Subcutaneous abdominal adipose tissue (tissue), 5 donors: ENCODE data around the gene RPUSD1.

Source experiments
- H3K27ac ChIP-seq: one replicate; pipeline ENCODE4 v1.7.0; 2013; ENCODE audit warnings: low read depth, mild to moderate bottlenecking, inconsistent platforms, low read length, moderate library complexity
- H3K27me3 ChIP-seq, 5 donors: one replicate each; pipeline ENCODE4 v1.7.0; 2013; ENCODE audit warnings: low read length in 5 of 5, inconsistent platforms in 1 of 5; ENCODE audit not compliant: control insufficient read depth in 5 of 5, insufficient read depth in 4 of 5
- H3K36me3 ChIP-seq, 5 donors: one replicate each; pipeline ENCODE4 v1.7.0; 2013; ENCODE audit warnings: low read length in 5 of 5; ENCODE audit not compliant: control insufficient read depth in 5 of 5, insufficient read depth in 5 of 5
- H3K4me1 ChIP-seq, 5 donors: one replicate each; pipeline ENCODE4 v1.7.0; 2013; ENCODE audit warnings: low read length in 5 of 5, mild to moderate bottlenecking in 3 of 5, moderate library complexity in 1 of 5; ENCODE audit not compliant: control insufficient read depth in 5 of 5, insufficient read depth in 5 of 5
- H3K4me3 ChIP-seq, 5 donors: one replicate each; pipeline ENCODE4 v1.7.0; 2013; ENCODE audit warnings: low read length in 5 of 5, low read depth in 1 of 5
- H3K9ac ChIP-seq, 5 donors: one replicate each; pipeline ENCODE4 v1.7.0; 2013; ENCODE audit warnings: low read length in 5 of 5, mild to moderate bottlenecking in 4 of 5, moderate library complexity in 3 of 5
- H3K9me3 ChIP-seq, 5 donors: one replicate each; pipeline ENCODE4 v1.7.0; 2013; ENCODE audit warnings: low read length in 5 of 5; ENCODE audit not compliant: control insufficient read depth in 5 of 5
- donor health status: healthy.
- donor health status: healthy.
- donor health status: healthy.
- donor health status: healthy.
- donor health status: healthy.

Gene RPUSD1

GRCh38 chr16:830107-830870 is 42.1 kb upstream of the RPUSD1 start:
- H3K9me3 ChIP-seq: peaks cover 0 to 10% (median 8%) of the 10 kb centered on the region in 5 donors
- H3K36me3 ChIP-seq: no peaks in the 10 kb centered on the region
- H3K27me3 ChIP-seq: peaks cover 11 to 28% (median 26%) of the 10 kb centered on the region in 5 donors
- H3K4me1 ChIP-seq: peaks cover 0 to 16% (median 3%) of the 10 kb centered on the region in 5 donors
- H3K27ac ChIP-seq: no peak overlapping the region
- peak overlapping the region in 1 of 5 donors; percentile 6 for H3K4me3 ChIP-seq
- no peak overlapping the region for H3K9ac ChIP-seq

- Histone ChIP-seq H3K4me3 (no peak overlapping the region), H3K4me1 (peaks cover 0 to 19% (median 9%) of the 10 kb centered on the region in 5 donors), H3K27me3 (peaks cover 18 to 39% (median 33%) of the 10 kb centered on the region in 5 donors), H3K27ac (no peak overlapping the region), H3K9me3 (no peaks in the 10 kb centered on the region), H3K36me3 (no peaks in the 10 kb centered on the region), H3K9ac (no peak overlapping the region)
Measured at GRCh38 chr16:828891-829290, 40.7 kb upstream of the RPUSD1 start.

GRCh38 chr16:827513-827912 is 39.3 kb upstream of the RPUSD1 start:
- Histone ChIP-seq H3K27ac (no peak overlapping the region), H3K9ac (no peak overlapping the region), H3K36me3 (no peaks in the 10 kb centered on the region), H3K4me3 (no peak overlapping the region), H3K4me1 (peaks cover 0 to 19% (median 9%) of the 10 kb centered on the region in 5 donors), H3K27me3 (peaks cover 18 to 40% (median 32%) of the 10 kb centered on the region in 5 donors), H3K9me3 (no peaks in the 10 kb centered on the region)

- no peak overlapping the region for H3K27ac ChIP-seq
- H3K9me3 ChIP-seq: peaks cover 0 to 2% (median 0%) of the 10 kb centered on the region in 5 donors
- H3K9ac ChIP-seq: no peak overlapping the region
- peaks cover 0 to 9% (median 5%) of the 10 kb centered on the region in 5 donors for H3K4me1 ChIP-seq
- peaks cover 18 to 51% (median 38%) of the 10 kb centered on the region in 5 donors for H3K27me3 ChIP-seq
- no peak overlapping the region for H3K4me3 ChIP-seq
- no peaks in the 10 kb centered on the region for H3K36me3 ChIP-seq
Measured at GRCh38 chr16:825341-826061, 37.3 kb upstream of the RPUSD1 start.

GRCh38 chr16:824601-825000 is 36.4 kb upstream of the RPUSD1 start:
- H3K27me3 ChIP-seq: peaks cover 18 to 55% (median 39%) of the 10 kb centered on the region in 5 donors
- H3K4me3 ChIP-seq: no peak overlapping the region
- H3K9me3 ChIP-seq: peaks cover 0 to 2% (median 0%) of the 10 kb centered on the region in 5 donors
- H3K9ac ChIP-seq: no peak overlapping the region
- H3K27ac ChIP-seq: no peak overlapping the region
- H3K4me1 ChIP-seq: peaks cover 0 to 9% (median 5%) of the 10 kb centered on the region in 5 donors
- H3K36me3 ChIP-seq: no peaks in the 10 kb centered on the region

- Histone ChIP-seq H3K36me3 (no peaks in the 10 kb centered on the region), H3K27ac (no peak overlapping the region), H3K9me3 (peaks cover 0 to 2% (median 0%) of the 10 kb centered on the region in 5 donors), H3K9ac (no peak overlapping the region), H3K27me3 (peaks cover 18 to 59% (median 43%) of the 10 kb centered on the region in 5 donors), H3K4me1 (peaks cover 0 to 9% (median 5%) of the 10 kb centered on the region in 5 donors), H3K4me3 (no peak overlapping the region)
Measured at GRCh38 chr16:824194-824593, 36.0 kb upstream of the RPUSD1 start.

- peaks cover 0 to 2% (median 0%) of the 10 kb centered on the region in 5 donors for H3K9me3 ChIP-seq
- peaks cover 22 to 63% (median 52%) of the 10 kb centered on the region in 5 donors for H3K27me3 ChIP-seq
- H3K36me3 ChIP-seq: no peaks in the 10 kb centered on the region
- no peak overlapping the region for H3K4me3 ChIP-seq
- no peak overlapping the region for H3K27ac ChIP-seq
- H3K4me1 ChIP-seq: peaks cover 0 to 9% (median 5%) of the 10 kb centered on the region in 5 donors
- H3K9ac ChIP-seq: no peak overlapping the region
Measured at GRCh38 chr16:822909-823297, 34.7 kb upstream of the RPUSD1 start.

GRCh38 chr16:822174-822908 is 34.2 kb upstream of the RPUSD1 start:
- peaks cover 21 to 64% (median 52%) of the 10 kb centered on the region in 5 donors for H3K27me3 ChIP-seq
- H3K36me3 ChIP-seq: no peaks in the 10 kb centered on the region
- H3K27ac ChIP-seq: no peak overlapping the region
- H3K9ac ChIP-seq: no peak overlapping the region
- peaks cover 0 to 9% (median 5%) of the 10 kb centered on the region in 5 donors for H3K4me1 ChIP-seq
- no peak overlapping the region for H3K4me3 ChIP-seq
- H3K9me3 ChIP-seq: peaks cover 0 to 2% (median 0%) of the 10 kb centered on the region in 5 donors

- no peak overlapping the region for H3K4me3 ChIP-seq
- H3K9me3 ChIP-seq: peaks cover 0 to 2% (median 0%) of the 10 kb centered on the region in 5 donors
- H3K27me3 ChIP-seq: peaks cover 16 to 64% (median 53%) of the 10 kb centered on the region in 5 donors
- peaks cover 0 to 9% (median 5%) of the 10 kb centered on the region in 5 donors for H3K4me1 ChIP-seq
- no peaks in the 10 kb centered on the region for H3K36me3 ChIP-seq
- no peak overlapping the region for H3K27ac ChIP-seq
- no peak overlapping the region for H3K9ac ChIP-seq
Measured at GRCh38 chr16:821751-822150, 33.6 kb upstream of the RPUSD1 start.
